Amygdala (tissue), 56 donors: ENCODE data around the gene CDH6.

Source experiments
- DNase-seq, 56 donors: peaks; one replicate each; lab custom pipeline; 2025; lab: John Stamatoyannopoulos, UW

Gene CDH6

DNA sequence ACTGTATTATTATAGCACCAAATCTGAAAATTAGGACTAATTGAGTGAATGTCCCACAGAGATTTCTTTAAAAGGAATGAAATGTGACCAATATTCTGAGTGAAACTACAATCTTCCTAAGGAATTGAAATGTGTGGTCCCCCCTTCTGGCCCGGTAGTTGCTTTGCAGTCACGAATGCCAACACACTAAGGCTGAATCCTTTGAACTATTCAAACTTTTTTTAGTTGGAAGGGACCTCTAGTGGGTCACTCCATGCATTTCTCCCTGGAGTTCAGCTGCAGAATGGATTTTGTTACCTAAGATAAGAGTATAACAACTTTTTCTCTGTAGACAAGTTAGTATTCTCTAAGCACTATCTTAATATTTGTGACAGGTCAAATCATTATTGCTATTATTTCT is 2.8 kb downstream of the CDH6 start:
- DNase-seq: no peak

DNA sequence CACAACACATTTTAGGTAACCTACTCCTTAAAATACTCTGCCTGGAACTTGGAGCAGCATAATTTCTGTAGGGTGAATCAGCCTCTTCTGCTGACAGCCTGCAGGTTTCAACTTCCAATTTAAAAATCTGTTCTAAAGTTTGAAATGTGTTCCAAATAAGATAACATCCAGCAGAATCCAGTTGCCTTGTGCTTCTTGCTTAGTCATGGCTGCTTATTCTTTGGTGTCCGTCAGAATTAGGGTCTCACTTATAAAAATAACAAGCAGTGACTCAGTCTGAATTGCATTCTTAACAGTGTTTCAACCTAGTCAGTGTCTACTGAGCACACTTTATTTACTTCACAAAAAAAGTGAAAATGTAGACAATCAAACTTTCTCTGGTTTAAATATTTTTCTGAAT is 3.7 kb downstream of the CDH6 start:
- no peak for DNase-seq

DNA sequence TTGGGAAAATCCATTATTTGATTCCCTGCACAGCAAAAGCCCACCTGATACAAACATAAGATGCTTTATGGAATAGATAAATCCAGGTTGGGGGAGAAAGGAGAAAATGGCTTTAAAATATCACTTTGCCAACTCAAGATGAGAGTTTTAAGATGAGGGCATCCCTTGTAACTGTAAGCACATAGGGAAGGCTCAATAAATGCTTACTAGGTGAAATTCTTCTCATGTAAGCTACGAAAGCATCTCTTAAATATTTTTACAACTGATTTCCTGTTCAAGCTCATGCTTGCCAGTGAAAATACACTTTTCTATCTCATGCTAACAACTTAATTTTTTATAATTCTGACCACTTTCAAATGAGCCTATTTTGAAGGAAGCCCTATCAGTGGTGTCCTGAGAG is 11.5 kb downstream of the CDH6 start:
- no peak for DNase-seq

DNA sequence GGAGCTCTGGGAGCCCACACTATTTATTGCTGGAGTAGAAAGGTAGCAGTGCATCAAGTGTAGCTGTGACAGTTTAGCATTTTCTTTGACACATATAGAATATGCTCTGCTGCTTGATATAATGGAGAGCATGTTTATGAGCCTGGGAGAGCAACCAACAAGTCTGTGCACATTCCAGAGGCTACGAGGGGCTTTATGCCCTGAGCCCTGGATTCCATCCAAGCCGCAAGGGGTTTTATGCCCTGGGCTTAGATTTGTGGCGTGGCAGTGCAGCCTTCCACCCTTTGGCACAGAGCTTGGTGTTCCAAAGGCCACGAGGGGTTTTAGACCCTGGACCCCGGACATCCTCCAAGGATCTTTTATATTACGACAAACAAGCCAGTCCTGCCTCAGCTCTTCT is 14.6 kb downstream of the CDH6 start:
- no peak for DNase-seq

DNA sequence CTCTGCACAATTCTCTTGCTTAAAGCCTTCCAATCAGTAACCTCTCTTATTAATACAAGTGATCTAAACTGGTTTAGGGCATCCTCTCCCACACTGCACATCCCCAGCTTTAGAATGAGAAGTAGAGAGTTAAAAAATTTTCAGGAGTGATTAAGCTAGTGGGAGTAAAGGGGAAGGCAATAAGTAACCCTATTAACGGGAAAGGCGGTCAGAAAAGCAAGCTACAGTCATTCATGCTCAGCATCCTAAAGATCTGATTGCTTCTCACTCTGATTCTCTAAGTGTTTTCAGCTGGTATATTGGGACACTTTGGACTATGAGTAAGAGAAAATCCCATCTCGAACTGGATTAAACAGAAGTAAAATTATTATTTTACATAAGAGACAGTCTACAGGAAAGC is 15.8 kb downstream of the CDH6 start:
- no peak for DNase-seq

DNA sequence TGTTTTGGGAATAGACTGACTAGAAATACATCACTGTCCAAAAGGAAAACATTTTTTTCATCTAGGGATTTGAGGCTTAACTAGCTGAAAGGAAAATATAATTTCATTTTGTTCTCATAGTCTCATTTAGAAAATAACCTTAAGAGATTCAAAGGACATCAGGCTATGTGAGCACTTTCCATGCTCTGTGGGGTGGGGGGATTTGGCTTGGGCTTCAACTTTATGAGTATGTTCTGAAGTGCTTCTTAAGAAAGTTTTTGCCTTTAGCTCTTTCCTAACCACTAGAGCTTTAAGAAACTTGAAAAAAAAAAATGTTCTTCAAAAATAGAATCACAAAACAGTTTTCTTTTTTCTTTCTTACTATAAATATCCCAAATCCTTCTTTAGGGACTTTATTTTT is 17.6 kb downstream of the CDH6 start:
- no peak for DNase-seq

DNA sequence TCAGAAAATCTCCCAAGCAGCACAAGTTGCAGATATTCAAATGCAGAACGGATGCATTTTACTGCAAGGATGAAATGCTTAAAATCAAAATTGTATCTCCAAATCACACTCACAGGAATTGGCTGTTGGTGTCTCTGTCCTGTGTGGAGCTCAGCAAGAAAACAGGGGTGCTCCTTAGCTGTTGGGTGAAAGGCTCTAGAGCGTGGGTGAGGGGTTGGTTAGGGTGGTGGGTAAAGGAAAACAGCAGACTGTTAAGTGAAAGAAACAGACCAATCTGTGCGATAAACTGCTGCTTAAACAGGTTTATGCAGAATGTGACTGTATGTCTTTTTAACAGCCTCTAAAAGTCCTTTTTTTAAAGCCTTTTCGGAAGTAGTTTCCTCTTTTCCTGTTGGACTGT is 19.8 kb downstream of the CDH6 start:
- no peak for DNase-seq

DNA sequence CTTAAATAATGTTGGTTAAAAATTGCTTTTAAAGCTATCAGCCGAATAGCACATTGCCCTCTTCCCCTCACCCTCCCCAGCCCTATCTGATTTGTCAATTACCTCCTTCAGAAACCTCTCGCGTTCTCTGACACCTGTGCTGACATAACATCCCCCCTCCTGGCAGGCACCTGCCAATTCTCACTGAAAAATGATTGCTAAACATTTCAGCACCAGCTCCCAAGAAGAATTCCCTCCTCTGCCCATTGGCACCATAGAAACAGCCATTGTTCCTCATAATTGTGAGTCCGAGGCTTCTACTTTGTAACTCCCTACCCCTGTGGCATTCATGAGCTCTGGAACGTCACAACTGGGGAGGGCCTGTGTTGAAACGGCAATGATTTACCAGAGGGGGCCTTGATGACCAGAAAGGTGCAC is 20.2 kb downstream of the CDH6 start:
- no peak for DNase-seq

DNA sequence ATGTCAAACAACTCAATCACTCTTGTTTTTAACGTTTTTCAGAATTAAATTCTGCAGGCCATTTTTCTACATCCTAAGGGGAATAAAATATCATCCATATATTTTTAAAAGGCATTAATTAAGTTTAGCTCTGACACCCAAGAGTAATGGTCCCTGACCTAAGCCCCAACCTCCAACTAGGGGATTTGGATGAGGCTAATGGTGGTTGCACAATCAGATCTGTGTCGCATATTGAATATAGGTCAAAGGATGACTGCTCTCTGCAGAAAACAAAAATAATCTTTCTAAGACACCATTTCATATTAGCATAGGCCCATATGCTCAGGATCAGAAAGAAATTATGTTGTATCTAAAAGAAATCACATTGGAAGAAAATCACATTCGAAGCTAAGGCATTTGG is 20.7 kb downstream of the CDH6 start:
- DNase-seq: no peak

DNA sequence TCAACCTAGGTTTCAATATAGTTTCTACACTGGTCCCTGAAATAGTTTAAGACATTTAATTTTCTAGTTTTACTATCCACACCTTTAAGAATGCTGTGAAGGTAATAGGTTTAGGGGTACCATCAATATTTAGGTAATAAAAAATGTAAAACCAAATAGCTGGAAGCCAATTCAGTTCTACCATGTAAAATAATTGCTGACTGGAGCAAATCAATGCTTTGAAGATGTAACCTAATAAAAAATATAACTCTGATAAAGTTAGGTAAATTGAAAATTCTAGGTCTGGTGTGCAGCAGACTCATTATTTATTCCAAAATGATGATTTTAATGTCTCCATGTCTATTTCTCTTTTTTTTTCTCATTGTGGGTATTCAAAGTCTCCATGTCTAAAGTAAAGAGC is 21.8 kb downstream of the CDH6 start:
- DNase-seq: no peak

DNA sequence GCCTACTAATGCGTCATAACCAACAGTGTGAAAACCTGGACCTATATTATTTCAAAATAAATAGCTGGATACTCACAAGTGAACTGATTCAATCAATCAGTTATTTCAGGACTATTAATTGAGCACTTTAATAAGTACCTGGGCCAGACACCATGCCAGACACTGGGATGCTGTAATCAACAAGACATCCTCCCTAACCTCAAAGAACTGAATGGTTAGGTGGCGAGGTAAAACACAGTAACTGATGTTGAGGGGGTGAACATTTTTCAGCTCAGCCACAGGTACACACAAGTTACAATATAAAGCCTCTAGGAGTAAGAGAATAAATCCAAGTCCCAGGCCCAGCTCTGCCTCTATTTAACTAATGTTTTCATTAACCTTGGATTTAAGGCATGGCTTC is 24.0 kb downstream of the CDH6 start:
- DNase-seq: no peak

DNA sequence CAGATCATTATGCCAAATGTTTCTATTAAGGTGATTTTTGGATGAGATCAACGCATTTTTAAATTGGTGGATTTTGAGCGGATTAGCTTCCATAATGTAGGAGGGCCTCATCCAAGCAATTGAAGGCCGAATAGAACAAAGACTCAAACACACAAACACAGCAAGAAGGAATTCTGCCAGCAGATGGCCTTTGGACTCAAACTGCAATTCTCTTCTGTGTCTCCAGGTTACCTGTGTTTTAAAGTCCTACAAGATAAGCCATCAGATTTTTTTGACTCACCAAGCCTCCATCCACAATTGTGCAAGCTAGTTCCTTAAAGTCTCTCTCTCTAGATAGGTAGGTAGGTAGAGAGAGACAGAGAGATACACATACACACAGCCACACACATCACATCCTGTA is 25.5 kb downstream of the CDH6 start:
- DNase-seq: no peak

DNA sequence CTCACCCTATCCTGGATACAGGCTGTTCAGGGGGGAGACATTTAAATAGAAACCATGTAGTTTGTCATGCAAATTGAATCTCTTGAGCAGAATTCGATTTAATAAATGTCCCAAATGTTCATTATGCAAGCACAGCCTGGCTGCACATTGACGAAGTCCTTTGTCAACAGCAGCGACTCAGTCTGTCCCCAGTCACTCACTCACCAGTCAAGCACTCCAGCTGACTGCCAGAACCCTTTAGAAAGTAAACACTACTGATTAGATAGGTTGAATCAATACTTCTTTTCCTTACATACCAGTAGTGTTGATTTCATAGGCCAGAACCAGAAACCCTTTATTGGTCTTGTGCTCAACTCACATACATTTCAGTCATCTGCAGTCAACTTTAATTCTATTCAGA is 27.5 kb downstream of the CDH6 start:
- DNase-seq: no peak

DNA sequence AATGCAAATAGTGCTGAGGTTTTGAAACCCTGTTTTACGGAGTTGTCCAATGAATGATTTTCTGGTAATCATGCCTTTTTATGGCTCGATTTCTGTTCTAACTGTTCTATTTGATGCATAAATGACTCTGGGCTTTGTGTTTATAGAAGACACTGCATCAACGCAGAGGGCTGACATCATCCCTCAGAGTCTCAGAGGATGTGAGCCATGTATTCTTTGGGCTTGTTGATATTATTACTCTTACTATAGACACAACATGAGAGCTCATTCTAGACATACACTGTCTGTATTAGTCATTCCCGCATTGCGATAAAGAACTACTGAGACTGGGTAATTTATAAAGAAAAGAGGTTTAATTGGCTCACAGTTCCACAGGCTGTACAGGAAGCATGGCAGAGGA is 31.6 kb downstream of the CDH6 start:
- no peak for DNase-seq

DNA sequence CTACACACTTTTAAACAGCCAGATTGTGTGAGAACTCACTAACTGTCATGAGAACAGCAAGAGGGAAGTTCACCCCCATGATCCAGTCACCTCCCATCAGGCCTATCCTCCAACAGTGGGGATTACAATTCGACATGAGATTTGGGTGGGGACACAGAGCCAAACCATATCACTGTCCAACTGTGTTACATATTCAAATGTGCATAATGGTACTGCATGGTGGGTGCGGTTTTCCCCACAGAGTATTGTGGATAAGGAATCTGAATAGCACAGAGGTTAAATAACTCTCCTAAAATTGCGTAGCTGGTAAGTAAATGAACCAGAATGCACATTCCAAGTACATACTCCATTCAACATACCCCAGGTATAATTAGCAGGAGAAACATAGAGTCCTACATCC is 32.1 kb downstream of the CDH6 start:
- DNase-seq: no peak

DNA sequence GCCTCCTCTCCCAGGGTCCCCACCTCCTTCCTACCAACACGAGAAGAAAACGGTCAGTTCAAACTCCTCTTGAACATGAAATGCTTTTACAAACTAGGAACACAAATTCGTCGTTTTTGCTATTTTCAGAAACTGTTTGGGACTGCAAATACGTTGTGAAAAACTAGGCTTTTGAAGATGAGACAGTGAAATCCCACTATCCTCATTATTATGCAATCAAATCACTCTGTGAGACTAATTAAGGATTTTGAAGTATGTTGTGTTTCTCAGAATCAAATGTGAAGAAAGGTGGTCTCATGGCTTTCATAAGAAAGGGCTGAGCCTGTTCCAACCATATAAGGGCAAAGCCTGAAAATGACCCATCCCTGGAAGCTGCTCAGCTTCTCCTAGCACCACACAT is 33.2 kb downstream of the CDH6 start:
- no peak for DNase-seq

DNA sequence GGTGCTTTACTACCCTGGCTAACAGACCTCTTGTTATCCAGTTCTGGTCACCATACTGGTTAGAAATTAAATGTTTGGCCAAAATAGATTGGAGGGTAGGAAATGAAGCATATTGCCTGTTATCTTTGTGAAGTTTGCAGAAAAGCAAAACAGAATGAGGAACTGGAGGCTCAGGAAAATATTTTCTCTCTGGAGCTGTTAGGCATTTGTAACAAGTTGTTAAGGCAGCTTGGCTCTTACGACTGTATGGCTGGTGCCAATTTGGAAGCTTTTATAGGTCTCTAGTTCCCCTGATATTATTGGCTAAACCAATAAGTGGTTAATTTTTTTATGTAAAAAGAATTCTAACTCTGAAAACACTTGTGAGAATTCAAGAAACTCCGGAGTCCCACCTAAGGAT is 35.8 kb downstream of the CDH6 start:
- no peak for DNase-seq

DNA sequence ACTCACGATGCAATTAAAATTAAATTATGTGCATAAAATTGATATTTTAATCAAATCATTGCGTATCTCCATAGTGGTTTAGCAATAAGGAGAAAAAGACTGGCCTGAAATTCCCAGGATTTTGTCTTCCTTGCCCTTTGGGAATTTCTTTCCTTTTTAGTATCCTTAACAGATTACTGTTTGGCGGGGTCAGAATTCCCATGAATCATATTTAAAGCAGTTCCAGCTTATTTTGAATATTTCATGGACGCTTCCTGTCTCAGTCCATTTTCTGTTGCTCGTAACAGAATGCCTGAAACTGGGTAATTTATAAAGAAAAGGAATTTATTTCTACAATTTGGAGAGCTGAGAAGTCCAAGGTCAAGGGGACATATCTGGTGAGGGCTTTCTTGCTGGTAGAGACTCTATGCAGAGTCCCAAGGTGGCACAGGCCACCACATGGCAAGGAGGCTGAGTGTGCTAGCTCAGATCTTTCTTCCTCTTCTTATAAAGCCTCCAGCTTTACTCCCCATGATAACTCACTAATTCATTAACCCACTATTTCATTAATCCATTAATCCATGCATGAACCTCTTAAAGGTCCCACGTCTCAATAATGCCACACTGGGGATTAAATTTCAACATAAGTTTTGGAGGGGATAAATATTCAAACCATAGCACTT is 37.8 kb downstream of the CDH6 start:
- no peak for DNase-seq

DNA sequence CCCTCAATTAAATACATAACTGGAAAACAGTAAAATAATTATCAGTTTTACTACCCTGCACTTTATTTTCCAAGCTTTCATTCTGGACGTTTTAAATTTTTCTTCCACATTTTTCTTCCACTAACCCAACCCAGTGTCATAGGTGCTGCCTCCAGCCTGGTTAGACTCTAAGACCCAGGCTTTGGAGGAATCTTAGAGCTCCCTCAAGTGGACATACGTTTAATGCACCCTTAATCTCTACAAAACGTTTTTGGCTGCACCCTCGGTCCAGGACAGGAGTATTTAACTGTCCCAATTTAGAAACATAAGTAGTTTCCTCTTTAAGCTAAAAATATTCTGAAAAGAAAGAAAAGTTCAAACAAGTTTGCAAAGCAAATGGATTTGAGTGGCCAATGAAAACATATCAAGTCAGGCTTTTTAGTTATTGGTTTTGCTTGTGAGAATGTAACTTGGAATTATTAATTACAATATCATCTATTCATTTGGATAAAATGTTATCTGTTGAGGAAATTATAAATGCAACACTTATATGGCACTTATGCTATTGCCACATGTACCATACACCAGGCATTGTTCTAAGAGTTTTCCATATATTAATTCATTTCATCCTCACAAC is 38.9 kb downstream of the CDH6 start:
- peak in 6 of 56 donors; percentile 2 to 27 (median 6) for DNase-seq

DNA sequence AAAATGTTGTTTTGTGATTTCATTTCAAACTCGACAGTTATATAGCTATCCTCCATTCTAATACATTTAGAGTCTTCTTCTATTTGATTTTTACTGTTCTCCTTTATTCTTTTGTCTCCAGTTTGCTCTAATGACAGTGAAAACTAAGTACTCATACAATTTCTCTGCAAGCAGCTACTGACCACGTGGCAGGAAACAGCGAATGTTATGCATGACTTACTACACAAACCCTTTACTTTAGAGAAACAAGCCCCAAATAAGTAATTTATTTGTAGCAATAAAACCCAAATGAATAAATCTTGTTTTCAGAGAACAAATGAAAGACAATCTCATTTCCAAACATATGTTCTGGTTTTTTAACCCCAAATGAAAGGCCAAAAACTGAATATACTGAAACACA is 41.9 kb downstream of the CDH6 start:
- no peak for DNase-seq

DNA sequence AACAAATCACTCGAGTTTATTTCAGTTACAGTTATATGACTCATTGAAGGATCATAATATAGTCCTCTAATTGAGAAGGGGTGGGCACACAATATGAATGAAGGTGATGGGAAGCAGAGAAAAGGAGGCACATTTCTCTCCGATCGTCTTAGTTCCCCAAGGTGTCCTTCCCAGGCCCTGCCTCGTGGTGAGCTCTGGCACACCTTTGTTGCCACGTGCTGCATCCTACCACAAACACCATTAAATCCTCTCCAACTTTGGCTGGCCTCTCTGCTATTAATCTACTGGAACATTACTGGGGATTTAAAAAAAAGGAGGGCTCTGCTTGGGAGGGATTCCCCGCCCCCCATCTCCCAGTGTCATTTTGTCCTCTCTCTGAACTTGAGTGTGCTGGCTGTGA is 42.9 kb downstream of the CDH6 start:
- DNase-seq: no peak

DNA sequence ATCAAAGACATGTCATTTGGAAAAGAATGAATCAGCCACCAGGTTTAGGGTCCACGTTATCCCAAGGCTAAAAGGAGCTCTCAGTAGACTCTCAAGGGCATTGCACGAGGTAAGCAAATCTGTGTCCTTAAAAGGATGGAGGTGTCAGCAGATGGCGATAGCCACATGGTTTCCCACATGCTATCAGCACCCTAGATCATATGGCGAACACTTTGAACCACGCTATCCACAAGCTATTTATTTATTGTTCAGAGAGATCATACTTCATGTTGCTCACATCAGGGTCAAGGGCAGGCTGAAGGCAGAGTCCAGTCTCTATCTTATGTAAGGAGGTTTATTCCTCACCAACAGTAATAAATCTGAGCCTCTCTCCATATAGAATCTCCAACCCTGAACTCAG is 43.7 kb downstream of the CDH6 start:
- DNase-seq: no peak

DNA sequence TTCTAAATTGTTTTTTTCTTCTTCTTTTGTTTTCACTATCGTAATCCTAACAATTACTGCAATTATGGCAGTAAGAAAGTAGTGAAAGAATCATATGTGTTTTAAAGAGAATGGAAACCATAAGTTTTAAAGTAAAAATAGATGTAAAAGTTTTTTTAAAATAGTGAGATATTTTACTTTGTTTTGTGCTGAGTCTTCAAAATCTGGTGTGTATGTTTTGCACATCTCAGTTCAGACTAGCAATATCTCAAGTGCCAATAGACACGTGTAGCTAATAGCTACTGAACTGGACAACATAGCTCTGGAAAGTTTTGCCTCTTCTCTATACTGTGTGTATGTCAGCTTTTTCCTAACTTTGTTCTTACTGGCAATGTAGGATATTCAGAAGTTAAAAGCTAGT is 45.0 kb downstream of the CDH6 start:
- no peak for DNase-seq
